EL (cell line): ENCODE measurements around the gene CROT.

Experiments used
- DNase-seq: peaks from one replicate; pipeline ENCODE4 v3.0.0-alpha.2; 2016

Gene CROT

GRCh38 chr7:87344446-87344845 is 1.0 kb upstream of the CROT start:
- no peak for DNase-seq

- no peak for DNase-seq
Measured at GRCh38 chr7:87345962-87346371, 503 bp downstream of the CROT start.

GRCh38 chr7:87347207-87347606 is 1.7 kb downstream of the CROT start:
- DNase-seq = no peak

- DNase-seq = no peak
Measured at GRCh38 chr7:87347664-87348063, 2.2 kb downstream of the CROT start.

- peak; percentile 19 for DNase-seq
Measured at GRCh38 chr7:87354749-87355148, 9.3 kb downstream of the CROT start.

GRCh38 chr7:87356448-87356847 is 11.0 kb downstream of the CROT start:
- DNase-seq = no peak

- peak; percentile 56 for DNase-seq
Measured at GRCh38 chr7:87359366-87359765, 13.9 kb downstream of the CROT start.

GRCh38 chr7:87361320-87361719 is 15.9 kb downstream of the CROT start:
- no peak for DNase-seq

GRCh38 chr7:87363342-87363741 is 17.9 kb downstream of the CROT start:
- no peak for DNase-seq

GRCh38 chr7:87364246-87364645 is 18.8 kb downstream of the CROT start:
- DNase-seq = no peak

GRCh38 chr7:87369216-87369615 is 23.8 kb downstream of the CROT start:
- DNase-seq = no peak

- peak; percentile 15 for DNase-seq
Measured at GRCh38 chr7:87370660-87371180, 25.3 kb downstream of the CROT start.

- no peak for DNase-seq
Measured at GRCh38 chr7:87375662-87376435, 30.4 kb downstream of the CROT start.

GRCh38 chr7:87380905-87381304 is 35.4 kb downstream of the CROT start:
- no peak for DNase-seq

- DNase-seq = no peak
Measured at GRCh38 chr7:87391020-87391701, 45.7 kb downstream of the CROT start.

- DNase-seq = no peak
Measured at GRCh38 chr7:87395442-87396020, 50.1 kb downstream of the CROT start.

GRCh38 chr7:87398446-87398845 is 53.0 kb downstream of the CROT start:
- DNase-seq = peak; percentile 74

GRCh38 chr7:87404674-87405073 is 59.2 kb downstream of the CROT start:
- DNase-seq = no peak

GRCh38 chr7:87411186-87411585 is 65.7 kb downstream of the CROT start:
- no peak for DNase-seq

- no peak for DNase-seq
Measured at GRCh38 chr7:87413029-87413428, 67.6 kb downstream of the CROT start.

GRCh38 chr7:87413951-87414793 is 68.7 kb downstream of the CROT start:
- peak; percentile 60 for DNase-seq

- no peak for DNase-seq
Measured at GRCh38 chr7:87414794-87415188, 69.3 kb downstream of the CROT start.
